ENCODE data around the gene RBM14. TPM values are rescaled to one million over a fixed set of nuclear protein-coding genes. Genes with fewer than 3 reads are reported as not detected.

Gene RBM14, protein sequence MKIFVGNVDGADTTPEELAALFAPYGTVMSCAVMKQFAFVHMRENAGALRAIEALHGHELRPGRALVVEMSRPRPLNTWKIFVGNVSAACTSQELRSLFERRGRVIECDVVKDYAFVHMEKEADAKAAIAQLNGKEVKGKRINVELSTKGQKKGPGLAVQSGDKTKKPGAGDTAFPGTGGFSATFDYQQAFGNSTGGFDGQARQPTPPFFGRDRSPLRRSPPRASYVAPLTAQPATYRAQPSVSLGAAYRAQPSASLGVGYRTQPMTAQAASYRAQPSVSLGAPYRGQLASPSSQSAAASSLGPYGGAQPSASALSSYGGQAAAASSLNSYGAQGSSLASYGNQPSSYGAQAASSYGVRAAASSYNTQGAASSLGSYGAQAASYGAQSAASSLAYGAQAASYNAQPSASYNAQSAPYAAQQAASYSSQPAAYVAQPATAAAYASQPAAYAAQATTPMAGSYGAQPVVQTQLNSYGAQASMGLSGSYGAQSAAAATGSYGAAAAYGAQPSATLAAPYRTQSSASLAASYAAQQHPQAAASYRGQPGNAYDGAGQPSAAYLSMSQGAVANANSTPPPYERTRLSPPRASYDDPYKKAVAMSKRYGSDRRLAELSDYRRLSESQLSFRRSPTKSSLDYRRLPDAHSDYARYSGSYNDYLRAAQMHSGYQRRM
- total RNA-seq (2013; cell fraction: nucleolus; rRNA removed) = 243 and 263 TPM in 2 replicates
- total RNA-seq (2014; rRNA removed) (51.2 and 63.3 TPM in 2 replicates), total RNA-seq (2014; rRNA removed; fragmentation: Illumina TruSeq; extraction: Trizol) (30.6 and 34.4 TPM in 2 replicates), total RNA-seq (2021) (114 and 133 TPM in 2 replicates), polyA plus RNA-seq (2011; rRNA removed) (18.1 and 29.0 TPM in 2 replicates), polyA plus RNA-seq (2014; fragmentation: Illumina TruSeq; extraction: Trizol) (33.3 and 34.4 TPM in 2 replicates), polyA plus RNA-seq (2014; fragmentation: Nextera tagmentation; extraction: Ambion mirVana) (10 to 100 TPM in 1 of 2 experiments, 1 to 10 TPM in 1; 5.4 to 16.1 TPM), polyA plus RNA-seq (2014; rRNA removed) (54.6 and 59.2 TPM in 2 replicates), polyA plus RNA-seq (2016; fragmentation: Nextera tagmentation; extraction: Ambion mirVana) (100 to 1,000 TPM; 138 to 140 TPM), polyA minus RNA-seq (2011; rRNA and poly(A)+ RNA removed) (24.4 and 42.8 TPM in 2 replicates), Bru-seq, nascent RNA (percentile 97 among the genes with signal in this experiment), BruChase-seq, experiment 1, labeled RNA remaining after a 6-hour chase (percentile 98 among the genes with signal in this experiment), BruChase-seq, experiment 2, labeled RNA remaining after a 2-hour chase (percentile 99 among the genes with signal in this experiment)
- polyA plus RNA-seq (2011; ENCODE audit: low read depth) = 22.8 TPM
- polyA plus RNA-seq (2011; cell fraction: cytosol; rRNA removed) = 47.4 and 54.9 TPM in 2 replicates
- polyA plus RNA-seq (2011; cell fraction: nucleus; rRNA removed) = 69.1 and 106 TPM in 2 replicates
- 39.7 and 50.2 TPM in 2 replicates for polyA plus RNA-seq (2012)
- 30.7 and 36.0 TPM in 2 replicates for polyA minus RNA-seq (2011; cell fraction: cytosol; rRNA and poly(A)+ RNA removed)
- 45.9 and 78.7 TPM in 2 replicates for polyA minus RNA-seq (2011; cell fraction: nucleus; rRNA and poly(A)+ RNA removed)
- long read RNA-seq, experiment 1, transcript RBM14-201 (3 exons, 2,828 nt) = major isoform, 81 of 88 reads
- long read RNA-seq, experiment 1, partial matches to known transcripts = 6 of 88 reads
- long read RNA-seq, experiment 1, other reads (novel, unspliced or antisense) = 0 of 88 reads
- long read RNA-seq, experiment 2, partial matches to known transcripts = 5 of 11 reads
- long read RNA-seq, experiment 2, other reads (novel, unspliced or antisense) = 0 of 11 reads

DNA sequence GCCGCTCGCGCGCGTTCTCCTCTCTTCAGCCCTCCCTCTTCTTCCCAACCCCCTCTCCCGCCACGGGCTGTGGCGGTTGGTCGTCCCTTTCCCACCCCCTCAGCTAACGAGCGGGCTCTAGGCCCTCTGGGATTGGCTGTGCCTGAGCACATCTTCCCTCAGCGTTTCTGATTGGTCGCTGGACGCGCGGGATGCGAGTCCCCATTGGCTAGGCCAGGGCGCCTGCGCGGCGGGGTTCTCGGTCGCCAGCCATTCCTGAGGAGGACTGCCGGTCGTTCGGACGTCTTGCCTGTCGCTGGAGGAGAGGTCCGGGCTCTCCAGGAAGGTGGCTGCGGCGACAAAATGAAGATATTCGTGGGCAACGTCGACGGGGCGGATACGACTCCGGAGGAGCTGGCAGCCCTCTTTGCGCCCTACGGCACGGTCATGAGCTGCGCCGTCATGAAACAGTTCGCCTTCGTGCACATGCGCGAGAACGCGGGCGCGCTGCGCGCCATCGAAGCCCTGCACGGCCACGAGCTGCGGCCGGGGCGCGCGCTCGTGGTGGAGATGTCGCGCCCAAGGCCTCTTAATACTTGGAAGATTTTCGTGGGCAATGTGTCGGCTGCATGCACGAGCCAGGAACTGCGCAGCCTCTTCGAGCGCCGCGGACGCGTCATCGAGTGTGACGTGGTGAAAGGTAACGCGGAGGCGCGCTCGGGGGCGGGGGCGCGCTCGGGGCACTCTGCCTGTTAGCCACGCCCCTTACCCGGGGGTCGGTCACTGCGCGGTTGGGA is at the start of gene RBM14:
Gene RBM14, plus strand, starts transcription at position 252 of the 776 bp plus-strand sequence. Its CDS starts 91 bp downstream, at position 343.
- H4K20me1 ChIP-seq (ENCODE audit: control insufficient read depth, insufficient read depth) = peaks cover 14% of the 10 kb centered on the region
- peak within 1 kb of the TSS; percentile 91 for H2AFZ ChIP-seq (ENCODE audit: control insufficient read depth, low read depth, low read length)
- peak within 1 kb of the TSS; percentile 70 for H3K9ac ChIP-seq (ENCODE audit: control insufficient read depth, insufficient read depth, low read length)
- H3K9me3 ChIP-seq (replicated peaks; ENCODE audit: control insufficient read depth, insufficient read depth, low read length) = no peaks in the 10 kb centered on the region
- H3K27me3 ChIP-seq (replicated peaks in 1 of 2; ENCODE audit: control insufficient read depth in 2 of 2, insufficient read depth in 2 of 2, low read length in 1 of 2) = no peaks in the 10 kb centered on the region
- SMC1A ChIA-PET (ENCODE audit: uncharacterized antibody, unreplicated experiment) = interaction anchor here (2.4 to 5.2 kb wide), 3 partner anchors 21 to 61 kb away, joined by 13 to 28 read pairs (median 16); partner anchors contain the start of genes CCDC87, CCS, RBM4 and RBM4B
- H3K79me2 ChIP-seq (ENCODE audit: control insufficient read depth, insufficient read depth, low read length) = peaks cover 55% of the 10 kb centered on the region
- intact Hi-C loops (cut with micrococcal nuclease; ENCODE audit: unreplicated experiment) = loop anchor here (2.0 kb wide), 2 partner anchors 24 to 60 kb away; partner anchors contain the start of genes CCDC87, CCS and RBM4B
- ATAC-seq (peak; percentile 95), FAIRE-seq (peak; percentile 98), DNase-seq (ENCODE audit: low read depth, low spot score) (peak; percentile 97)
- peak within 1 kb of the TSS; percentile 93 for H3K27ac ChIP-seq (ENCODE audit: control insufficient read depth, insufficient read depth)
- H3K36me3 ChIP-seq (ENCODE audit: control insufficient read depth in 2 of 2, insufficient read depth in 2 of 2, low read length in 1 of 2) = peaks cover 0 to 10% of the 10 kb centered on the region in 2 experiments; a peak in 1 of 4 replicates
- peaks cover 5% of the 10 kb centered on the region; the same call in 1 of the 2 replicates for H3K4me1 ChIP-seq (ENCODE audit: control insufficient read depth, insufficient read depth, low read length)
- no TSS peak for BruUV-seq (replicated peaks)
- H3K4me2 ChIP-seq (ENCODE audit: control insufficient read depth, insufficient read depth) = peak within 1 kb of the TSS; percentile 64
- CTCF ChIA-PET = interaction anchor here (0.6 to 10.1 kb wide), 10 partner anchors 11 to 304 kb away, joined by 3 to 71 read pairs (median 4); partner anchors contain the start of genes ACTN3, CCDC87, CCS and RBM4
- RAD21 ChIA-PET (ENCODE audit: unreplicated experiment) = interaction anchor here (1.0 to 3.8 kb wide), 4 partner anchors 21 to 61 kb away, joined by 3 to 25 read pairs (median 12); partner anchors contain the start of genes RBM4 and RBM4B
- in situ Hi-C loops (cut with MboI) = no loop called here
- POLR2A ChIA-PET = interaction anchor here (0.6 to 8.7 kb wide), 15 partner anchors 8 to 304 kb away, joined by 3 to 105 read pairs (median 7); partner anchors contain the start of genes ACTN3, CCDC87, CCS and PELI3
- WGBS (ENCODE audit: insufficient coverage, insufficient replicate concordance, low lambda C conversion rate, missing lambda C conversion rate) = 1% methylated on average over 78 of the region's 90 CpGs
- H3K4me3 ChIP-seq = peak within 1 kb of the TSS; percentile 90
- TF ChIP-seq, protein P1, sequence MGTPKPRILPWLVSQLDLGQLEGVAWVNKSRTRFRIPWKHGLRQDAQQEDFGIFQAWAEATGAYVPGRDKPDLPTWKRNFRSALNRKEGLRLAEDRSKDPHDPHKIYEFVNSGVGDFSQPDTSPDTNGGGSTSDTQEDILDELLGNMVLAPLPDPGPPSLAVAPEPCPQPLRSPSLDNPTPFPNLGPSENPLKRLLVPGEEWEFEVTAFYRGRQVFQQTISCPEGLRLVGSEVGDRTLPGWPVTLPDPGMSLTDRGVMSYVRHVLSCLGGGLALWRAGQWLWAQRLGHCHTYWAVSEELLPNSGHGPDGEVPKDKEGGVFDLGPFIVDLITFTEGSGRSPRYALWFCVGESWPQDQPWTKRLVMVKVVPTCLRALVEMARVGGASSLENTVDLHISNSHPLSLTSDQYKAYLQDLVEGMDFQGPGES (IDR thresholded peaks at IDR 0.05) = peak; percentile 81
- TF ChIP-seq ZNF274 (IDR thresholded peaks at IDR 0.05; ENCODE audit: insufficient read depth, insufficient read length) = no peak
- peak in 1 of 2 experiments; percentile 60; a peak in 2 of 3 replicates for TF ChIP-seq EGR1 (IDR thresholded peaks at IDR 0.05; ENCODE audit: borderline replicate concordance in 1 of 2, low read depth in 2 of 2, low read length in 2 of 2)
- TF ChIP-seq IRF4 (IDR thresholded peaks at IDR 0.05; ENCODE audit: low read depth, low read length) = no peak
- TF ChIP-seq EP300 (IDR thresholded peaks at IDR 0.05; ENCODE audit: borderline replicate concordance in 1 of 2, control insufficient read depth in 1 of 2, low read depth in 2 of 2, low read length in 2 of 2) = peak in 1 of 2 experiments; percentile 28; a peak in 1 of 4 replicates
- TF ChIP-seq SMC3 (IDR thresholded peaks at IDR 0.05; ENCODE audit: borderline replicate concordance, low read length) = no peak
- no peak; the same call in 1 of the 2 replicates for TF ChIP-seq NR2F1 (conservative IDR thresholded peaks at IDR 0.05)
